IMR-90 (cell line): Measurements from ENCODE around the gene NETO2. TPM values are rescaled to one million over a fixed set of nuclear protein-coding genes. Genes with fewer than 3 reads are reported as not detected.

ENCODE experiments used
- ATAC-seq: fragments of 200-7000 bp; cut with Tn5 transposase; 2 replicates; pipeline ENCODE4 v1.9.1; 2020; ENCODE audit warnings: low read depth, mild to moderate bottlenecking, moderate library complexity
- BruUV-seq: library from RNA; stranded (reverse); fragments of 400-500 nt; replicated peaks from 2 replicates; lab custom pipeline; 2021; lab: Mats Ljungman, UMichigan
- CTCF ChIA-PET: fragments of 300-600 bp; formaldehyde crosslinking; extraction: SDS; loops from one replicate; lab custom pipeline; 2021; ENCODE audit warnings: antibody characterized with exemption; lab: Yijun Ruan, JAX
- POLR2A ChIA-PET: fragments of 300-600 bp; sonication (Branson Sonifier 250); formaldehyde crosslinking; loops from one replicate; lab custom pipeline; 2022; ENCODE audit warnings: antibody characterized with exemption; ENCODE audit not compliant: unreplicated experiment; lab: Charles Lee
- DNase-seq: peaks from one replicate; pipeline ENCODE4 v3.0.0; 2013
- H2AFZ ChIP-seq: replicated peaks from 2 replicates; pipeline ENCODE3; 2013; ENCODE audit warnings: low read length, mild to moderate bottlenecking; ENCODE audit not compliant: poor library complexity
- H2AK5ac ChIP-seq: 2 replicates; pipeline ENCODE4 v1.6.1; 2013; ENCODE audit warnings: low read depth, low read length, inconsistent platforms
- H2AK9ac ChIP-seq: replicated peaks from 2 replicates; pipeline ENCODE3; 2013; ENCODE audit warnings: mild to moderate bottlenecking, low read depth, low read length, moderate library complexity; ENCODE audit not compliant: poor library complexity
- H2BK120ac ChIP-seq: 2 replicates; pipeline ENCODE4 v1.6.1; 2013; ENCODE audit warnings: low read depth, low read length, inconsistent platforms
- H2BK15ac ChIP-seq: 3 replicates; pipeline ENCODE4 v1.6.1; 2013; ENCODE audit warnings: low read depth, low read length, inconsistent platforms
- H2BK20ac ChIP-seq: 2 replicates; pipeline ENCODE4 v1.6.1; 2013; ENCODE audit warnings: low read depth, mild to moderate bottlenecking, inconsistent platforms, low read length, moderate library complexity
- H2BK5ac ChIP-seq: 2 replicates; pipeline ENCODE4 v1.6.1; 2013; ENCODE audit warnings: mild to moderate bottlenecking, low read depth, low read length, inconsistent platforms; ENCODE audit not compliant: poor library complexity, severe bottlenecking
- H3K14ac ChIP-seq: replicated peaks from 2 replicates; pipeline ENCODE4 v1.6.1; 2013; ENCODE audit warnings: low read depth, low read length, inconsistent platforms
- H3K18ac ChIP-seq: 2 replicates; pipeline ENCODE4 v1.6.1; 2013; ENCODE audit warnings: low read depth, low read length, control low read depth
- H3K23ac ChIP-seq: 2 replicates; pipeline ENCODE4 v1.6.1; 2013; ENCODE audit warnings: low read depth, low read length, inconsistent platforms
- H3K27ac ChIP-seq: 2 replicates; pipeline ENCODE4 v1.5.1; 2013; ENCODE audit warnings: mild to moderate bottlenecking, control low read depth, low read length; ENCODE audit not compliant: insufficient read depth
- H3K27me3 ChIP-seq: 2 replicates; pipeline ENCODE4 v1.6.1; 2013; ENCODE audit warnings: low read length; ENCODE audit not compliant: control insufficient read depth, insufficient read depth
- H3K36me3 ChIP-seq: 2 replicates; pipeline ENCODE4 v1.6.1; 2013; ENCODE audit warnings: low read length, mixed read lengths; ENCODE audit not compliant: control insufficient read depth, insufficient read depth
- H3K4ac ChIP-seq: 2 replicates; pipeline ENCODE4 v1.6.1; 2013; ENCODE audit warnings: low read depth, low read length, inconsistent platforms
- H3K4me1 ChIP-seq: 2 replicates; pipeline ENCODE4 v1.6.1; 2013; ENCODE audit warnings: low read length, mixed read lengths; ENCODE audit not compliant: control insufficient read depth, insufficient read depth
- H3K4me2 ChIP-seq: 2 replicates; pipeline ENCODE4 v1.6.1; 2013; ENCODE audit warnings: low read depth, mild to moderate bottlenecking, control low read depth, low read length, moderate library complexity
- H3K4me3 ChIP-seq: 2 replicates; pipeline ENCODE4 v1.5.1; 2013; ENCODE audit warnings: low read depth, mild to moderate bottlenecking, control low read depth, low read length, moderate library complexity; ENCODE audit not compliant: insufficient read depth
- H3K56ac ChIP-seq: 2 replicates; pipeline ENCODE4 v1.6.1; 2013; ENCODE audit warnings: low read length, inconsistent platforms; ENCODE audit not compliant: insufficient read depth; ENCODE audit errors: extremely low read depth
- H3K79me1 ChIP-seq, 2 experiments: 2 replicates each; pipeline ENCODE4 v1.6.1; 2013; ENCODE audit warnings: low read length in 2 of 2, inconsistent platforms in 1 of 2, low read depth in 1 of 2
- H3K9ac ChIP-seq: 2 replicates; pipeline ENCODE4 v1.6.1; 2013; ENCODE audit warnings: low read depth, low read length, control low read depth
- H3K9me1 ChIP-seq: 2 replicates; pipeline ENCODE4 v1.6.1; 2013; ENCODE audit warnings: low read length, inconsistent platforms; ENCODE audit not compliant: insufficient read depth
- H3K9me3 ChIP-seq: 2 replicates; pipeline ENCODE4 v1.6.1; 2013; ENCODE audit warnings: low read length; ENCODE audit not compliant: control insufficient read depth, insufficient read depth
- H4K20me1 ChIP-seq: 2 replicates; pipeline ENCODE4 v1.6.1; 2013; ENCODE audit warnings: low read length, inconsistent platforms; ENCODE audit not compliant: insufficient read depth
- H4K5ac ChIP-seq: 2 replicates; pipeline ENCODE4 v1.6.1; 2013; ENCODE audit warnings: mild to moderate bottlenecking, low read depth, low read length, control low read depth
- H4K8ac ChIP-seq, 2 experiments: 2 replicates each; pipeline ENCODE4 v1.6.1; 2013; ENCODE audit warnings: low read depth in 2 of 2, low read length in 2 of 2, control low read depth in 1 of 2, inconsistent platforms in 1 of 2
- H4K91ac ChIP-seq: 2 replicates; pipeline ENCODE4 v1.6.1; 2013; ENCODE audit warnings: low read depth, low read length, inconsistent platforms; ENCODE audit not compliant: insufficient read depth
- CTCF ChIP-seq: conservative IDR thresholded peaks from 2 replicates; pipeline ENCODE4 v1.5.1; 2012; ENCODE audit warnings: mild to moderate bottlenecking, low read depth, low read length, improper control_type of control experiment
- FOS ChIP-seq: fragments of 150-350 bp; IDR thresholded peaks from 2 replicates; pipeline ENCODE4 v1.6.1; 2016; ENCODE audit warnings: low read depth, low read length
- MAZ ChIP-seq: IDR thresholded peaks from 2 replicates; pipeline ENCODE4 v1.6.1; 2012; ENCODE audit warnings: low read depth, mild to moderate bottlenecking, low read length, improper control_type of control experiment, moderate library complexity, borderline replicate concordance
- NFE2L2 ChIP-seq: fragments of 150-350 bp; IDR thresholded peaks from 2 replicates; pipeline ENCODE4 v1.6.1; 2016; ENCODE audit warnings: low read depth, mild to moderate bottlenecking, low read length
- RAD21 ChIP-seq: IDR thresholded peaks from 2 replicates; pipeline ENCODE4 v1.6.1; 2012; ENCODE audit warnings: low read length, improper control_type of control experiment
- RCOR1 ChIP-seq: IDR thresholded peaks from 2 replicates; pipeline ENCODE4 v1.6.1; 2012; ENCODE audit warnings: mild to moderate bottlenecking, low read length, improper control_type of control experiment; ENCODE audit not compliant: insufficient replicate concordance
- SMC3 ChIP-seq: fragments of 150-350 bp; IDR thresholded peaks from 2 replicates; pipeline ENCODE4 v1.6.1; 2016; ENCODE audit warnings: low read depth, mild to moderate bottlenecking, antibody characterized with exemption, low read length, moderate library complexity
- WGBS, 2 experiments: methylation state at CpG; one replicate each; pipeline versions ENCODE4 v1.1.5 to v1.1.7; 2013; ENCODE audit warnings: missing lambda C conversion rate in 2 of 2; ENCODE audit not compliant: insufficient read length in 1 of 2; ENCODE audit errors: extremely low coverage in 2 of 2; 5-methylcytosine and 5-hydroxymethylcytosine counted together
- dilution Hi-C: fragments of 300-500 bp; cut with HindIII; formaldehyde crosslinking; loops from one replicate; pipeline ENCODE4 v1.14.3; 2018; ENCODE audit warnings: low sequenced_read_pairs; ENCODE audit not compliant: unreplicated experiment
- in situ Hi-C: fragments of 300-500 bp; cut with MboI; formaldehyde crosslinking; loops from 3 replicates; pipeline ENCODE4 v1.14.3; 2019; ENCODE audit warnings: low sequenced_read_pairs, inconsistent platforms, mixed read lengths
- intact Hi-C: fragments of 100-400 bp; cut with micrococcal nuclease; formaldehyde crosslinking; loops from 2 replicates; pipeline ENCODE4 v1.10.0; 2022
- polyA plus RNA-seq, 3 experiments: library from polyadenylated mRNA; depleted of rRNA; stranded (reverse); fragments of >200 nt; gene quantifications; 2 replicates each; pipeline ENCODE4 v1.2.3, GENCODE V29; 2012; ENCODE audit warnings: low replicate concordance in 1 of 3
- total RNA-seq: library from RNA; depleted of rRNA; stranded (reverse); fragments of >200 nt; gene quantifications from 2 replicates; pipeline ENCODE4 v1.2.3, GENCODE V29; 2012

NETO2 gene
- total and polyA plus RNA-seq, 2 of the 4 experiments (the other 2 are of a cell fraction) = 38.5 to 39.3 TPM

DNA sequence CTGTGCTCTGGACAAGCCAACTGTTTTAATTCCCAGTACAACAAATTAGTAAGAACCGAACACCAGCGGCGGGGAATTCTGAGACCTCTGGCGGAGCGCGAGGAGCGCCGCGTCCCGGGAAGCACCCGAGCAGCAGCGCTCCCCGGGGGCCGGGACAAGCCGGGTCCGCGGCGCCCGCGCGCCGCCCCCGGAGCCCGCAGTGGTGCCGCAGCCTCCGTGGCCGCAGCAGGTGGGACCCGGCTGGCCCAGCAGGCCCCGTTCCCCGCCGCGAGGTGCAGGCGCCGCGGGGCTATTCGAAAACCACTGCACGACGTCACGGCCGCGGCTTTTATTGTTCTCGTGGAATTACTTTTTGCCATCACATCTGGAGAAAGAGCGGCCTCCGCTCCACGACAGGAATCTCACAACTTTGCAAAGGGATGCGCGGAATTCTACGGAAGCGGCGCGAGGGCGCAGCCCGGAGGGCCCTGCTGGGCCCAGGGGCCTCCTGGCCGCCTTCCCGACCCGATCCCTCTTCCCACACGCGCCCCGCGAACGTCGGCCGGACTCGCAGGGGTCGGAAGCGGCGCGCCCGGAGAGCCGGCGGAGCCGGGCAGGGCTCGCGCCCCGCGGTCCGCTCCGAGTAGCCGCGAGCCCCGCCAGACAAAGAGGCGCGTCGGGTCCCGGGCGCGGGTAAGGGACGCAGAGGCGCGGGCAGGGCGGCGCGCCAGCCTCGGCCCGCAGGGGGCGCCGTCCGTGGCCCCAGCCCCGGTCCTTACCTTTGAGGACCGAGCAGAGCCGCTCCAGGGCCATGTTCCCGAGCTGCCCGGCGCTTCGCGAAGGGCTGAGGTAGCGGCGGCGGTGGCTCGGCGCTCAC lies 696 bp downstream of the NETO2 start:
- Histone ChIP-seq H2AFZ (peak overlapping the region; percentile 86), H3K36me3 (no peaks in the 10 kb centered on the region), H4K8ac (no peak overlapping the region), H3K27me3 (no peaks in the 10 kb centered on the region), H2BK20ac (no peak overlapping the region), H3K4me3 (peak overlapping the region; percentile 62), H3K9me1 (no peaks in the 10 kb centered on the region), H4K5ac (no peak overlapping the region), H3K23ac (peak overlapping the region; percentile 24; the same call in 1 of the 2 replicates), H3K18ac (no peak overlapping the region), H3K4me2 (peak overlapping the region; percentile 95), H4K20me1 (no peaks in the 10 kb centered on the region), H3K56ac (no peak overlapping the region), H3K4me1 (no peaks in the 10 kb centered on the region), H2BK15ac (no peak overlapping the region), H4K91ac (no peak overlapping the region), H3K27ac (peak overlapping the region; percentile 28; the same call in 1 of the 2 replicates), H3K14ac (no peak overlapping the region), H2AK5ac (no peak overlapping the region), H3K4ac (peak overlapping the region; percentile 13; the same call in 1 of the 2 replicates), H2BK120ac (no peak overlapping the region), H2BK5ac (peak overlapping the region; percentile 11), H3K9me3 (no peaks in the 10 kb centered on the region), H3K9ac (0 out of 2 replicates have a peak overlapping the region, but pooled peaks have one; percentile 23), H3K79me1 (peaks cover 4 to 17% of the 10 kb centered on the region in 2 experiments), H2AK9ac (peak overlapping the region; percentile 50)
- DNase-seq (peak; percentile 63), ATAC-seq (peak; percentile 73)
- intact Hi-C loops (loop anchor here (1.0 to 10.0 kb wide), 11 partner anchors 106 to 1489 kb away; partner anchors contain the start of genes ABCC11, ITFG1, LONP2 and PHKB), in situ Hi-C loops (no loop called here), dilution Hi-C loops (no loop called here)
- ChIA-PET CTCF (interaction anchor here (0.8 to 3.7 kb wide), 13 partner anchors 11 to 1021 kb away, joined by 3 to 26 read pairs (median 6); partner anchors contain the start of gene ABCC12), POLR2A (interaction anchor here (0.6 kb wide), 1 partner anchor 135 kb away, joined by 3 read pairs; no protein-coding TSS in a partner anchor)
- BruUV-seq = no TSS peak
- WGBS, 2 experiments = 0% methylated on average over 62 of the region's 111 CpGs; no CpG with 5 or more reads in 1 of the 2 experiments
- TF ChIP-seq FOS = no peak
- peak; percentile 8; the same call in 1 of the 2 replicates for TF ChIP-seq MAZ
- TF ChIP-seq RCOR1 = peak; percentile 9
- peak; percentile 73 for TF ChIP-seq CTCF
- no peak for TF ChIP-seq NFE2L2
- TF ChIP-seq RAD21 = peak; percentile 56
- TF ChIP-seq SMC3 = peak; percentile 52
